ENCODE data around the gene TMEM63B. TPM values are rescaled to one million over a fixed set of nuclear protein-coding genes. Genes with fewer than 3 reads are reported as not detected.
"Not testable (repeated sequence)": the region's sequence is repeated elsewhere in the genome, so short reads cannot be mapped to it uniquely, and the experiment has no call there.

The TMEM63B gene
- total RNA-seq, 1 donor from 2014 or later: 51.2 TPM

GRCh38 chr6:44091981-44092884 lies 35.1 kb upstream of the TMEM63B start:
- Mint-ChIP-seq H3K36me3 (ENCODE audit: low read depth) (no peaks in the 10 kb centered on the region), H3K4me3 (no peak overlapping the region), H3K4me1 (no peaks in the 10 kb centered on the region), H3K9me3 (no peaks in the 10 kb centered on the region), H3K27ac (ENCODE audit: unreplicated experiment) (no peak overlapping the region), H3K27me3 (ENCODE audit: low read depth) (no peaks in the 10 kb centered on the region)
- no peak for DNase-seq (ENCODE audit: low read depth, low spot score)
- TF ChIP-seq CTCF (conservative IDR thresholded peaks at IDR 0.05): no peak

- TF ChIP-seq CTCF (conservative IDR thresholded peaks at IDR 0.05): no peak
- no peak overlapping the region for H3K4me3 Mint-ChIP-seq
- H3K27ac Mint-ChIP-seq (ENCODE audit: unreplicated experiment): no peak overlapping the region
- DNase-seq (ENCODE audit: low read depth, low spot score): no peak
- no peaks in the 10 kb centered on the region for H3K9me3 Mint-ChIP-seq
- peaks cover 4% of the 10 kb centered on the region for H3K4me1 Mint-ChIP-seq
- H3K36me3 Mint-ChIP-seq (ENCODE audit: low read depth): no peaks in the 10 kb centered on the region
- no peaks in the 10 kb centered on the region for H3K27me3 Mint-ChIP-seq (ENCODE audit: low read depth)
Observed at GRCh38 chr6:44093066-44093465, 34.3 kb upstream of the TMEM63B start.

- no peaks in the 10 kb centered on the region for H3K27me3 Mint-ChIP-seq (ENCODE audit: low read depth)
- H3K27ac Mint-ChIP-seq (ENCODE audit: unreplicated experiment): peak overlapping the region; percentile 68
- H3K9me3 Mint-ChIP-seq: no peaks in the 10 kb centered on the region
- H3K4me1 Mint-ChIP-seq: peaks cover 4% of the 10 kb centered on the region
- H3K4me3 Mint-ChIP-seq: no peak overlapping the region
- no peak for TF ChIP-seq CTCF (conservative IDR thresholded peaks at IDR 0.05)
- DNase-seq (ENCODE audit: low read depth, low spot score): no peak
- H3K36me3 Mint-ChIP-seq (ENCODE audit: low read depth): no peaks in the 10 kb centered on the region
Observed at GRCh38 chr6:44093750-44094402, 33.5 kb upstream of the TMEM63B start.

- H3K27ac Mint-ChIP-seq (ENCODE audit: unreplicated experiment): no peak overlapping the region
- no peak for DNase-seq (ENCODE audit: low read depth, low spot score)
- no peak for TF ChIP-seq CTCF (conservative IDR thresholded peaks at IDR 0.05)
- no peak overlapping the region for H3K4me3 Mint-ChIP-seq
- no peaks in the 10 kb centered on the region for H3K36me3 Mint-ChIP-seq (ENCODE audit: low read depth)
- no peaks in the 10 kb centered on the region for H3K27me3 Mint-ChIP-seq (ENCODE audit: low read depth)
- peaks cover 4% of the 10 kb centered on the region for H3K4me1 Mint-ChIP-seq
- no peaks in the 10 kb centered on the region for H3K9me3 Mint-ChIP-seq
Observed at GRCh38 chr6:44094403-44095242, 32.7 kb upstream of the TMEM63B start.

GRCh38 chr6:44095243-44095623 lies 32.1 kb upstream of the TMEM63B start:
- not testable (repeated sequence) for DNase-seq (ENCODE audit: low read depth, low spot score); H3K9me3 Mint-ChIP-seq; H3K36me3 Mint-ChIP-seq (ENCODE audit: low read depth); H3K4me1 Mint-ChIP-seq; H3K27me3 Mint-ChIP-seq (ENCODE audit: low read depth); H3K27ac Mint-ChIP-seq (ENCODE audit: unreplicated experiment); H3K4me3 Mint-ChIP-seq
